ENCODE data around the gene EXOC3L1. TPM values are rescaled to one million over a fixed set of nuclear protein-coding genes. Genes with fewer than 3 reads are reported as not detected.

EXOC3L1 gene
- total and polyA plus RNA-seq, 2 of the 13 experiments (the other 11 are each of a cell fraction or from before 2014, with no cell fraction given): 0.12 TPM; not detected in 1

DNA sequence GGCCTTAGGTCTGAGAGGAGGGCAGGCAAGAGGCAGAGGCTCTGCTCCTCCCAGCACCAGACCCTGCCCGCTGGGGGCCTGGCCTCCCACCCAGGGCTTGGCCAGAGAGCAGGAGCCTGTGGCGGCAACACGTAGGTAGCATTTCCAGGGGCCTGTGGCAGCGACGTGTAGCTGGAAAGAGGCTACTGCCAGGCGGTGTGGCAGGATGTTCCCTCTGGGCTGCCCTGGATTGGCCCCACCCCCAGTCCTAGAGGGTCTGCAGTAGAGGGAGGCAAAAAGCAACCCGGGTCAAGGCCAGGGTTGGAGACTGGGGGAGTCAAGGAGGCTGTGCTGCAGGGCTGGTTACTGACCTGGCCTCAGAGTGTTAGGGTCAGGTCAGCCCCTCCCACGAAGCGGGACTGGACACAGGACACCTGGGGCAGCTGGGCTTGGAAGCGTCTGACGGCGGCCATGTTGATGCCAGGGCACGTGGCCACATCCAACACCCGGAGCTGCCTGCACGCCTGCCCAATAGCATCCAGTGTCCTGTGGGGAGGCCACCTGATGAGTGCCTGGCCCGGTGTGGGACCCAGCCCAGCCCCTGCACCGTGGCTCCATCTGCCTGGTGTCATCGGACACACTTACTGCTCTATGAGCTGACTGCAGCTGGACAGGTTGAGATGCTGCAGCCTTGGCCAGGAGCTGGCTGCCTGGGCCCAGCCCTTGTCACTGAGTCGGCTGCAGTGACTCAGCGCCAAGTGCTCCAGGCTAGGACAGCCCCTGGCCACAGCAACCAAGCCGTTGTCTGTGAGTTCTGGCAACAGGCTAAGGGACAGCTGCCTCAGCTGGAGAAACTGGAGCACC, 17.5 kb upstream of the EXOC3L1 start (continued):
- TF ChIP-seq, protein P1, sequence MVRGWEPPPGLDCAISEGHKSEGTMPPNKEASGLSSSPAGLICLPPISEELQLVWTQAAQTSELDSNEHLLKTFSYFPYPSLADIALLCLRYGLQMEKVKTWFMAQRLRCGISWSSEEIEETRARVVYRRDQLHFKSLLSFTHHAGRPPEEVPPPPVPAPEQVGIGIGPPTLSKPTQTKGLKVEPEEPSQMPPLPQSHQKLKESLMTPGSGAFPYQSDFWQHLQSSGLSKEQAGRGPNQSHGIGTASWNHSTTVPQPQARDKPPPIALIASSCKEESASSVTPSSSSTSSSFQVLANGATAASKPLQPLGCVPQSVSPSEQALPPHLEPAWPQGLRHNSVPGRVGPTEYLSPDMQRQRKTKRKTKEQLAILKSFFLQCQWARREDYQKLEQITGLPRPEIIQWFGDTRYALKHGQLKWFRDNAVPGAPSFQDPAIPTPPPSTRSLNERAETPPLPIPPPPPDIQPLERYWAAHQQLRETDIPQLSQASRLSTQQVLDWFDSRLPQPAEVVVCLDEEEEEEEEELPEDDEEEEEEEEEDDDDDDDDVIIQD (CRISPR knock-in tag; IDR thresholded peaks at IDR 0.05; ENCODE audit: low read depth): no peak
- no peak for TF ChIP-seq TBP (CRISPR knock-in tag; IDR thresholded peaks at IDR 0.05)
- TF ChIP-seq, protein P2, sequence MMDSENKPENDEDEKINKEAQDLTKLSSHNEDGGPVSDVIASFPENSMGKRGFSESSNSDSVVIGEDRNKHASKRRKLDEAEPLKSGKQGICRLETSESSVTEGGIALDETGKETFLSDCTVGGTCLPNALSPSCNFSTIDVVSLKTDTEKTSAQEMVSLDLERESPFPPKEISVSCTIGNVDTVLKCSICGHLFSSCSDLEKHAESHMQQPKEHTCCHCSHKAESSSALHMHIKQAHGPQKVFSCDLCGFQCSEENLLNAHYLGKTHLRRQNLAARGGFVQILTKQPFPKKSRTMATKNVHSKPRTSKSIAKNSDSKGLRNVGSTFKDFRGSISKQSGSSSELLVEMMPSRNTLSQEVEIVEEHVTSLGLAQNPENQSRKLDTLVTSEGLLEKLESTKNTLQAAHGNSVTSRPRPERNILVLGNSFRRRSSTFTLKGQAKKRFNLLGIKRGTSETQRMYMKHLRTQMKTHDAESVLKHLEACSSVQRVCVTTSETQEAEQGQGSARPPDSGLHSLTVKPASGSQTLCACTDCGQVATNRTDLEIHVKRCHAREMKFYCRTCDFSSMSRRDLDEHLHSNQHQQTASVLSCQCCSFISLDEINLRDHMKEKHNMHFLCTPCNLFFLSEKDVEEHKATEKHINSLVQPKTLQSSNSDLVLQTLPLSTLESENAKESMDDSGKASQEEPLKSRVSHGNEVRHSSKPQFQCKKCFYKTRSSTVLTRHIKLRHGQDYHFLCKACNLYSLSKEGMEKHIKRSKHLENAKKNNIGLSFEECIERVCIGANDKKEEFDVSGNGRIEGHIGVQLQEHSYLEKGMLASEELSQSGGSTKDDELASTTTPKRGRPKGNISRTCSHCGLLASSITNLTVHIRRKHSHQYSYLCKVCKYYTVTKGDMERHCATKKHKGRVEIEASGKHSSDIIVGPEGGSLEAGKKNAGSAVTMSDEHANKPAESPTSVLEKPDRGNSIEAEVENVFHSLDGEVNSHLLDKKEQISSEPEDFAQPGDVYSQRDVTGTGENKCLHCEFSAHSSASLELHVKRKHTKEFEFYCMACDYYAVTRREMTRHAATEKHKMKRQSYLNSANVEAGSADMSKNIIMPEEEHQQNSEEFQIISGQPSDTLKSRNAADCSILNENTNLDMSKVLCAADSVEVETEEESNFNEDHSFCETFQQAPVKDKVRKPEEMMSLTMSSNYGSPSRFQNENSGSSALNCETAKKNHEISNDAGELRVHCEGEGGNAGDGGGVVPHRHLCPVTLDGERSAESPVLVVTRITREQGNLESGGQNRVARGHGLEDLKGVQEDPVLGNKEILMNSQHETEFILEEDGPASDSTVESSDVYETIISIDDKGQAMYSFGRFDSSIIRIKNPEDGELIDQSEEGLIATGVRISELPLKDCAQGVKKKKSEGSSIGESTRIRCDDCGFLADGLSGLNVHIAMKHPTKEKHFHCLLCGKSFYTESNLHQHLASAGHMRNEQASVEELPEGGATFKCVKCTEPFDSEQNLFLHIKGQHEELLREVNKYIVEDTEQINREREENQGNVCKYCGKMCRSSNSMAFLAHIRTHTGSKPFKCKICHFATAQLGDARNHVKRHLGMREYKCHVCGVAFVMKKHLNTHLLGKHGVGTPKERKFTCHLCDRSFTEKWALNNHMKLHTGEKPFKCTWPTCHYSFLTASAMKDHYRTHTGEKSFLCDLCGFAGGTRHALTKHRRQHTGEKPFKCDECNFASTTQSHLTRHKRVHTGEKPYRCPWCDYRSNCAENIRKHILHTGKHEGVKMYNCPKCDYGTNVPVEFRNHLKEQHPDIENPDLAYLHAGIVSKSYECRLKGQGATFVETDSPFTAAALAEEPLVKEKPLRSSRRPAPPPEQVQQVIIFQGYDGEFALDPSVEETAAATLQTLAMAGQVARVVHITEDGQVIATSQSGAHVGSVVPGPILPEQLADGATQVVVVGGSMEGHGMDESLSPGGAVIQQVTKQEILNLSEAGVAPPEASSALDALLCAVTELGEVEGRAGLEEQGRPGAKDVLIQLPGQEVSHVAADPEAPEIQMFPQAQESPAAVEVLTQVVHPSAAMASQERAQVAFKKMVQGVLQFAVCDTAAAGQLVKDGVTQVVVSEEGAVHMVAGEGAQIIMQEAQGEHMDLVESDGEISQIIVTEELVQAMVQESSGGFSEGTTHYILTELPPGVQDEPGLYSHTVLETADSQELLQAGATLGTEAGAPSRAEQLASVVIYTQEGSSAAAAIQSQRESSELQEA (CRISPR knock-in tag; IDR thresholded peaks at IDR 0.05; ENCODE audit: not compliant biosample characterization): peak; percentile 81
- TF ChIP-seq, protein P3, sequence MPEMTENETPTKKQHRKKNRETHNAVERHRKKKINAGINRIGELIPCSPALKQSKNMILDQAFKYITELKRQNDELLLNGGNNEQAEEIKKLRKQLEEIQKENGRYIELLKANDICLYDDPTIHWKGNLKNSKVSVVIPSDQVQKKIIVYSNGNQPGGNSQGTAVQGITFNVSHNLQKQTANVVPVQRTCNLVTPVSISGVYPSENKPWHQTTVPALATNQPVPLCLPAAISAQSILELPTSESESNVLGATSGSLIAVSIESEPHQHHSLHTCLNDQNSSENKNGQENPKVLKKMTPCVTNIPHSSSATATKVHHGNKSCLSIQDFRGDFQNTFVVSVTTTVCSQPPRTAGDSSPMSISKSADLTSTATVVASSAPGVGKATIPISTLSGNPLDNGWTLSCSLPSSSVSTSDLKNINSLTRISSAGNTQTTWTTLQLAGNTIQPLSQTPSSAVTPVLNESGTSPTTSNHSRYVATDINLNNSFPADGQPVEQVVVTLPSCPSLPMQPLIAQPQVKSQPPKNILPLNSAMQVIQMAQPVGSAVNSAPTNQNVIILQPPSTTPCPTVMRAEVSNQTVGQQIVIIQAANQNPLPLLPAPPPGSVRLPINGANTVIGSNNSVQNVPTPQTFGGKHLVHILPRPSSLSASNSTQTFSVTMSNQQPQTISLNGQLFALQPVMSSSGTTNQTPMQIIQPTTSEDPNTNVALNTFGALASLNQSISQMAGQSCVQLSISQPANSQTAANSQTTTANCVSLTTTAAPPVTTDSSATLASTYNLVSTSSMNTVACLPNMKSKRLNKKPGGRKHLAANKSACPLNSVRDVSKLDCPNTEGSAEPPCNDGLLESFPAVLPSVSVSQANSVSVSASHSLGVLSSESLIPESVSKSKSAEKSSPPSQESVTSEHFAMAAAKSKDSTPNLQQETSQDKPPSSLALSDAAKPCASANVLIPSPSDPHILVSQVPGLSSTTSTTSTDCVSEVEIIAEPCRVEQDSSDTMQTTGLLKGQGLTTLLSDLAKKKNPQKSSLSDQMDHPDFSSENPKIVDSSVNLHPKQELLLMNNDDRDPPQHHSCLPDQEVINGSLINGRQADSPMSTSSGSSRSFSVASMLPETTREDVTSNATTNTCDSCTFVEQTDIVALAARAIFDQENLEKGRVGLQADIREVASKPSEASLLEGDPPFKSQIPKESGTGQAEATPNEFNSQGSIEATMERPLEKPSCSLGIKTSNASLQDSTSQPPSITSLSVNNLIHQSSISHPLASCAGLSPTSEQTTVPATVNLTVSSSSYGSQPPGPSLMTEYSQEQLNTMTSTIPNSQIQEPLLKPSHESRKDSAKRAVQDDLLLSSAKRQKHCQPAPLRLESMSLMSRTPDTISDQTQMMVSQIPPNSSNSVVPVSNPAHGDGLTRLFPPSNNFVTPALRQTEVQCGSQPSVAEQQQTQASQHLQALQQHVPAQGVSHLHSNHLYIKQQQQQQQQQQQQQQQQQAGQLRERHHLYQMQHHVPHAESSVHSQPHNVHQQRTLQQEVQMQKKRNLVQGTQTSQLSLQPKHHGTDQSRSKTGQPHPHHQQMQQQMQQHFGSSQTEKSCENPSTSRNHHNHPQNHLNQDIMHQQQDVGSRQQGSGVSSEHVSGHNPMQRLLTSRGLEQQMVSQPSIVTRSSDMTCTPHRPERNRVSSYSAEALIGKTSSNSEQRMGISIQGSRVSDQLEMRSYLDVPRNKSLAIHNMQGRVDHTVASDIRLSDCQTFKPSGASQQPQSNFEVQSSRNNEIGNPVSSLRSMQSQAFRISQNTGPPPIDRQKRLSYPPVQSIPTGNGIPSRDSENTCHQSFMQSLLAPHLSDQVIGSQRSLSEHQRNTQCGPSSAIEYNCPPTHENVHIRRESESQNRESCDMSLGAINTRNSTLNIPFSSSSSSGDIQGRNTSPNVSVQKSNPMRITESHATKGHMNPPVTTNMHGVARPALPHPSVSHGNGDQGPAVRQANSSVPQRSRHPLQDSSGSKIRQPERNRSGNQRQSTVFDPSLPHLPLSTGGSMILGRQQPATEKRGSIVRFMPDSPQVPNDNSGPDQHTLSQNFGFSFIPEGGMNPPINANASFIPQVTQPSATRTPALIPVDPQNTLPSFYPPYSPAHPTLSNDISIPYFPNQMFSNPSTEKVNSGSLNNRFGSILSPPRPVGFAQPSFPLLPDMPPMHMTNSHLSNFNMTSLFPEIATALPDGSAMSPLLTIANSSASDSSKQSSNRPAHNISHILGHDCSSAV (CRISPR knock-in tag; IDR thresholded peaks at IDR 0.05; ENCODE audit: borderline replicate concordance): no peak
- peak; percentile 46 for TF ChIP-seq ZFY (CRISPR knock-in tag; IDR thresholded peaks at IDR 0.05)
- TF ChIP-seq SAFB2 (CRISPR knock-in tag; IDR thresholded peaks at IDR 0.05; ENCODE audit: borderline replicate concordance, low read depth): no peak
- no peak for TF ChIP-seq SOX5 (CRISPR knock-in tag; IDR thresholded peaks at IDR 0.05; ENCODE audit: borderline replicate concordance)
- no peak for TF ChIP-seq MIER3 (CRISPR knock-in tag; IDR thresholded peaks at IDR 0.05; ENCODE audit: borderline replicate concordance)

Data from HepG2 (cell line).